GM12891 (cell line): Measurements from ENCODE around the gene ATL1.

Experiments
- POLR2A ChIP-seq: IDR thresholded peaks from 2 replicates; pipeline ENCODE4 v1.6.1; 2011; ENCODE audit warnings: low read depth, low read length, control low read depth
- POLR2AphosphoS5 ChIP-seq: IDR thresholded peaks from 2 replicates; pipeline ENCODE4 v1.6.1; 2011; ENCODE audit warnings: low read depth, low read length, control low read depth
- SPI1 ChIP-seq: IDR thresholded peaks from 2 replicates; pipeline ENCODE4 v1.6.1; 2011; ENCODE audit warnings: low read depth, low read length, control low read depth
- TAF1 ChIP-seq: IDR thresholded peaks from 2 replicates; pipeline ENCODE4 v1.6.1; 2011; ENCODE audit warnings: low read depth, low read length, control low read depth

GRCh38 chr14:50603565-50603964 lies 43.6 kb downstream of the ATL1 start:
- TF ChIP-seq POLR2AphosphoS5 (no peak), TAF1 (no peak), POLR2A (no peak), SPI1 (no peak)
